Limb (tissue), 2 donors: ENCODE results near the gene OPRM1.
"Not testable (repeated sequence)": the region's sequence is repeated elsewhere in the genome, so short reads cannot be mapped to it uniquely, and the experiment has no call there.

Source experiments
- DNase-seq, 2 donors: peaks; one replicate each; pipeline ENCODE4 v3.0.0-alpha.2; 2016; ENCODE audit errors: extremely low spot score in 2 of 2

OPRM1 gene

DNA sequence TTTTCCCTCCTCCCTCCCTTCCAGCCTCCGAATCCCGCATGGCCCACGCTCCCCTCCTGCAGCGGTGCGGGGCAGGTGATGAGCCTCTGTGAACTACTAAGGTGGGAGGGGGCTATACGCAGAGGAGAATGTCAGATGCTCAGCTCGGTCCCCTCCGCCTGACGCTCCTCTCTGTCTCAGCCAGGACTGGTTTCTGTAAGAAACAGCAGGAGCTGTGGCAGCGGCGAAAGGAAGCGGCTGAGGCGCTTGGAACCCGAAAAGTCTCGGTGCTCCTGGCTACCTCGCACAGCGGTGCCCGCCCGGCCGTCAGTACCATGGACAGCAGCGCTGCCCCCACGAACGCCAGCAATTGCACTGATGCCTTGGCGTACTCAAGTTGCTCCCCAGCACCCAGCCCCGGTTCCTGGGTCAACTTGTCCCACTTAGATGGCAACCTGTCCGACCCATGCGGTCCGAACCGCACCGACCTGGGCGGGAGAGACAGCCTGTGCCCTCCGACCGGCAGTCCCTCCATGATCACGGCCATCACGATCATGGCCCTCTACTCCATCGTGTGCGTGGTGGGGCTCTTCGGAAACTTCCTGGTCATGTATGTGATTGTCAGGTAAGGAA is at the start of gene OPRM1:
TSS of gene OPRM1 (plus strand) at position 10 of the 612 bp plus-strand sequence. CDS start at position 315, 305 bp downstream.
- peak; percentile 45 to 88 for DNase-seq

DNA sequence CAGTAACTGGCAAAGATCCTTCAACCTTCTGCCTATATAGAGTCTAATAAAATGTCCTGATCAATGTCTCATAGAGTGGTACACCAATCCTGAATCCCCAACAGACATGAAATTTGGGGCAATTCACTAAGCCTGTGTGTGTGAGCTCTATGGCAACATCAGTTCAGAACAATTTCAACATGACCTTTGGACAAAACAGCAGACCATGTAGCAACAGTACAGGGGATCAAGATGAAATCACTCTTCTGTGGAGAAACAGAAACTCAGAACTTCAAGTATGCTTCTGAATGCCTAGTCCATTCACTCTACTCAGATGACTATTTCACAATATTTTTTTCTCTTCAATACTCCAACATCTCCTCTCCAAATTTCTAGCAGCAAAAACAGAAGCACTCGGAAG is 49.1 kb upstream of the OPRM1 start:
- no peak for DNase-seq

DNA sequence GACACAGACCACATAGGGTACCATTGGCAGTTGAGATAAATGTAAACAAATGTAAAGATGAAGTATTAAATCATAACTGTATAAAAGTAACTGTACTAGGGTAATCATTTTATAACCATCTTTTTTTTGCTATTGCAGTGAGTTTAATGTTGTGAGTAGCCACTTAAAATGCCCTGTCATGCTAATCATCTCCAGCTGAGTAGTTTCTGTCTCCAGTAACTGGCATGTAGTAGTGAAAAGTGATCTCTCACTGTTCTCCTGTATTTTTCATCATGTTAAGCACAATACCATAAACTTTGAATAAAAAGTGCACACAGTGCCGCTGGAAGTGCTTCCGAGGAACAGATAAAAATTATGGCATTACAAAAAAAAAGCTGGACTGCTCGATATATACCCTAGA is 45.0 kb upstream of the OPRM1 start:
- DNase-seq, result peak in 1 of 2 donors; percentile 23

- no peak for DNase-seq
Measured at GRCh38 chr6:153994811-153995210, 44.2 kb upstream of the OPRM1 start.

GRCh38 chr6:153997221-153997620 is 41.8 kb upstream of the OPRM1 start:
- DNase-seq, result no peak

DNA sequence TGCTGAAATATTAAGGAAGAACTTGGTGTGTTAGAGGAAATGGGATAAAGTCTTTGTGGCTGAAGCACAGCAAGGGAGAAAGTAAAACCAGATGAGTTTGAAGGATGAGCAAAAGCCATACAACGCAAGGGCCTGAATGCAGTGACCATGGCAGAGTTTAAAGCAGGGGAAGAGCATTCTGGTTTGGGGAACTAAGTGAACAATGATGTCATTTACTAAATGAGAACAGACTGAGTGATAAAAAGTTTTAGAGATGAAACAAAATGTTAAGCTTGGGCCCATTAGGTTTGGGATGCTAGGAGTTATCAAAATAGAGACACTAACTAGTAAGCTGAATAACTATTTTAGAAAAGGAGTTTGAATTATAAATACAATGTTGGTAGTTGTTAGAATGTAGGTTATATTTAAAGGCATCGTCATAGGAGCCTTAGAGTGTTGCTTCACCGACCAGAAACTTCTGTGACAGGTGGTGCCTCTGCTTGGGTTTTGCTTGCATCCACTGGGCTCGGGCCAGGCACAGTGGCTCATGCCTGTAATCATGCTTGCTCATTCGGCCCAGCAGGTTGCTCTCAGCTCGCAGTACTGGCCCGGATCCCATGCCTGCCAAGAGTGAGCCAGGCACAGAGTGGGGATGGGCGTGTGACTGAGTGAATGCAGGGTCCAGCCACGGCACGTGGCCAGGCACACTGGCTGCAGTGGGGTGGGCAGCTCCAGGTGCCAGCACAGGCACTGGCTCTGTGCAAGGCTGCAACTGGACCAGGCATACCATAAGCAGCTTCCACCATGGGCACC is 37.4 kb upstream of the OPRM1 start:
- DNase-seq, result no peak

- DNase-seq, result no peak
Measured at GRCh38 chr6:154002894-154003293, 36.1 kb upstream of the OPRM1 start.

DNA sequence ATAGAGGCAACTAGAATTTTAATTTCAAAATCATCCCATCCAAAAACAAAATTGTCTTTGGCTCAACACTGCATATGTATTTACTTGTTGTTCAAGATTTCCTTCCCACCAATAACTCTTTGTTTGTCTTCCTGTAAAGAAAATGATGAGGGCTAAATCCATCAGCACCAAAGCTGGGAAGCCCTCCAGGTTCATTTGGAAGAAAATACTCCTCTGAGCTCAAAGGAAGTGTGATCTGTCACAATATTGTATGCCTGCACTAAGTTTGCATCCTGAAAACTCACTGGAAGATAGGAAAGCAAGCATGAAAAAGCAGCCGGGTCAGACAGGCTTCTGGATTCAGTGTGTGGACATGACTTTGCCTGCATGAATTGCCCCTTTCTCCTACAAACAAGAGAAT is 28.7 kb upstream of the OPRM1 start:
- DNase-seq, result no peak

- DNase-seq, result no peak
Measured at GRCh38 chr6:154012852-154013251, 26.2 kb upstream of the OPRM1 start.

- no peak for DNase-seq
Measured at GRCh38 chr6:154017786-154018185, 21.3 kb upstream of the OPRM1 start.

DNA sequence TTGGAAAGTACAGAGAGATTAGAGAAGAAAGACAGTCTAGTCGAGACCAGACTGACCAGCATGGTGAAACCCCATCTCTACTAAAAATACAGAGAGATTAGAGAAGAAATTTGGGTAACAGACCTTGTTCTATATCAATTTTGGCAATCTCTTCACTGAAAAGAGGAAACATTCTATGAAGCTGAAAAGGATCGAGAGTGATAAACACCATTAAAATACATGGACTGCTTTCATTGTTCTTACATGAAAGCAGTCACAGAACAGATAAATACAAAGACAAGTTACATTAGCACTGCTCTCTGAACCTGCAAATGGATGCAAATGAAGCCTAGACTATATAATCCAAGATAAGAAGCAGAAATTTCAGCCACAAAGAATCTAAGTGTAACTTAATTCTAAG is 8.4 kb upstream of the OPRM1 start:
- DNase-seq, result no peak

- DNase-seq, result no peak
Measured at GRCh38 chr6:154041001-154041400, 2.0 kb downstream of the OPRM1 start.

DNA sequence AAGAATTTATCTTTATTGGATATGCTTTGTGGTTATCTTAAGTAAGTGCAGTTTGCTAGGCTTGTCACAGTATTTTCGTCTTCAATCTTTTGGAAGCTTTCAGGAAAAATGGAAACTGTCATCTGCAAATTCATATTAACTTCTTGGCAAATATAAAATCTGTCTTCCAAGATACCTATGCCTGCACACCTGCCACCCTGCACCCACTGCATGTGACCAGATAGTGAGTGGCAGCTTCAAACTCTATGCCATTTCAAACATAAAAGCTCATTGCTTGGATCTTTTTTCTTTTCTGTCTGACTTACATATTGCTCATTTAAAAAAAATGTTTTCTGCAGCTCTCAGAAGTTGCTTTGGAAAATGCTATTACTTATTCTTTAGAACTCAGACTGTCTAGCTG is 14.1 kb downstream of the OPRM1 start:
- DNase-seq, result no peak

DNA sequence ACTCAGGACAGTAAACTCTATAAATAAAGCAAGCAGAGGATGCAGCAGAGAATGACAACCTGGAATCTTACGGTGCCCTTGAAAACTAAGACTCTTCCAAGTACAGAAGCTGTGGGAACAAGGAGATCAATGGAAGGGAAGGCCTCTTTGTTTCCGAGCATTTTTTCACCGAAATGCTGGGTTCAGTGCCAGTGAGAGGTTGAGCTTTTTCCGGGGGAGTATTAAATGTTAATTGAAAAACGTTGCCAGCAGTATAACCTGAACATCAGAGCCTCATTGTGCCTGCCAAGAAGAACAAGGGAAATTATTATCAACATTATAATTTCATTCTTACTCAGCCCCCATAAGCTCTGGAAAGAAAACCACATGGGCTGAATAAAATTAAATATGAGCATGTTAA is 17.5 kb downstream of the OPRM1 start:
- DNase-seq, result peak in 1 of 2 donors; percentile 2

DNA sequence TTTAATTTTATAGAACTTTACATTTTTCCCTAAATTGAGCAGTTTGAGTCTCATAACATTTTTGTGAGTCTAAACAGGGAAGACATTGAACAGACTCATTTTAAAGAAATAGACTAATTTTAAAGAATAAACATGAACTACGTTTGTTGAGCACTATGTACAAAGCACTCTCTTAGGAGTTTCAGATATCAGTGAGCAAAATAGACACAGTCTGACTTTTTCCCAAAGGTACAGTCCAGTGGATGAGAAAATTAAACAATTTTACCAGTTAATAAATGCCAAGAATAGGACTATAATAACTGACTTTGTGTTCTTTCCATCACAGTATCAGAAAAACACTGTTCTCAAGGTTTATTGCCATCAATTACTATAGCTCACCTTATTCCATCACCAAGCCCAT is 18.1 kb downstream of the OPRM1 start:
- no peak for DNase-seq

DNA sequence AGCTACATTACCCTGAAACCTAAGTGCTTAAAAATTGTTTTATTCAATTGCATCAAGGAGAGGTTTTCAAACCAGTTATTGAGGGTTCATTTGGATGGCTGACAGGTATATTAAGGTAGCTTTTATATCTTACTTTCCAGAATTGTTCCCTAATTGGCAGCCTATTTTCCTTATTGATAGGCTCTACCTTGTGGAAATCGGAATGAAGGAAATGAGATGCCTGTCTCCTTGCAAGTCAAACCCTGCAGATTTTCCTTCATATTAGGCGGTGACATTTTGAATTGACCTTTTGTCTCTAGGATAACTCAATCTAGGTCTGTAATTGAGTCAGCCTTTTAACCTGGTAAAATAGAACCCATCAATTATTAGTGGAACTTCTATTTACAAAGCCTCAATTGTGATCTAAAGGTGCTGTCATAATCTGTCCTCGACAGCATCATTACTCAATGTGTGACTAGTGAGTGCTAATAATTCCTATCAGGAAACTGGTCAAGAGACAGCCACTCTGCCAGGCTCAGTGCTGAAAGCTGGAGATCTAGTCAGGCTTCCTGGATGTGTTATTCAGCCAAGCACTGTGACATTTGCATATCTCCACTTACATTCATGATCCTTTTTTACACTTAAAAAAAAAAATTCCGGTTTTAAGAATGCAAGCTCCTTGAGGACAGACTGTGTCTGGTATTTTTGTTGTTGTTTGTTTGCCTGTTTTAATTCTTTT is 20.1 kb downstream of the OPRM1 start:
- no peak for DNase-seq

GRCh38 chr6:154060076-154060475 is 21.0 kb downstream of the OPRM1 start:
- no peak for DNase-seq

- no peak for DNase-seq
Measured at GRCh38 chr6:154070041-154070440, 31.0 kb downstream of the OPRM1 start.

GRCh38 chr6:154070657-154071056 is 31.6 kb downstream of the OPRM1 start:
- DNase-seq, result no peak

DNA sequence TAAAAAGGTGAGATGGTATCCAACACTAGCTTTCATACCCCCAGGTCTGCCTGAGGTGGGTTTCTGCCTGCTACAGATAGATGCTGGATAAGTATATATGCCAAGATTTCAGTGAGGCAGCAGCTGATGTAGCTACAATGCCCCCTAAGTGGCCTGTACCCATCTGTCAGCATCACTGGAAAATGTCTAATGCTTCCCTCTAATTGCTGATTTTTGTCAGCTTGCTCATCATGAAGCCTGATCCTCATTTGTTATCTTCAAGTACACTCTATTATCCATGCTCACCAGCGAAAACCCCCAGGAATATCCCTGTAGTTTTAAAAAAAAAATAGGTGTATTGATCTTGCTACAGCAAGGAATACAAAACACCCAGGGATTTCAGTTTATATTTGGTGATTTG is 32.2 kb downstream of the OPRM1 start:
- no peak for DNase-seq

DNA sequence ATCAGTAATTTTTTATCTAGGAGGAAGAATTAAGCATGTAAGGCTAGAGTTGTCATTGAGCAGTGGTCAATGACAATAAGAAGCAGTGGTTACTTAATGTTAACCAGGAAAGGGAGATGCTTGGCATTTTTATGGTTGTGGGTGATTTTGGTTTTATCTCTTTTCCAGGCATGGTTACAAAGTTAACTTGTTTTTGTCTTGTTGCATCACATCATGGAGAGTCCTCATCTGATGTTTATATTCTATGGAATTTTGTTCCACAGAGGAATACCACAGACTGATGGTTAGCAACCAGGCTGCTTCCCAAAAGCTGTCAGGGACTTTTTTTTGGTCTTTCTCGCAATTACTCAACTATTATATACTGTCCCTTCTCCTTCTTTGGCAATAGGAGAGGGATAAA is 32.7 kb downstream of the OPRM1 start:
- DNase-seq, result no peak

- not testable (repeated sequence) for DNase-seq
Measured at GRCh38 chr6:154078596-154078995, 39.6 kb downstream of the OPRM1 start.
